Ascending aorta (tissue), 2 donors: ENCODE results near the gene GGT1. TPM values are rescaled to one million over a fixed set of nuclear protein-coding genes. Genes with fewer than 3 reads are reported as not detected.

Source experiments
- DNase-seq, 2 donors: peaks; one replicate each; pipeline ENCODE4 v3.0.0-alpha.2; 2019; ENCODE audit warnings: low spot score in 2 of 2
- H3K27ac ChIP-seq, 2 donors: fragments of 200-600 bp; sonication (generic); one replicate each; pipeline ENCODE4 v1.5.1; 2016 to 2017; ENCODE audit warnings: mild to moderate bottlenecking in 1 of 2
- H3K27me3 ChIP-seq: fragments of 200-600 bp; sonication (generic); one replicate; pipeline ENCODE4 v1.5.1; 2017
- H3K36me3 ChIP-seq, 2 donors: fragments of 200-600 bp; sonication (generic); one replicate each; pipeline ENCODE4 v1.5.1; 2016
- H3K4me1 ChIP-seq, 2 donors: fragments of 200-600 bp; sonication (generic); one replicate each; pipeline ENCODE4 v1.5.1; 2016 to 2017; ENCODE audit warnings: mild to moderate bottlenecking in 1 of 2
- H3K4me3 ChIP-seq, 2 donors: fragments of 200-600 bp; sonication (generic); one replicate each; pipeline ENCODE4 v1.5.1; 2016 to 2017; ENCODE audit warnings: mild to moderate bottlenecking in 1 of 2
- H3K9me3 ChIP-seq, 2 donors: fragments of 200-600 bp; sonication (generic); one replicate each; pipeline ENCODE4 v1.5.1; 2016
- intact Hi-C: fragments of 100-400 bp; cut with DNase I; formaldehyde crosslinking; loops from one replicate; pipeline ENCODE4 v1.15.1; 2023
- total RNA-seq: library from RNA; depleted of rRNA; stranded (reverse); fragments of >200 nt; gene quantifications from one replicate; pipeline ENCODE4 v1.1.0, GENCODE V29; 2016
- TF ChIP-seq, protein P1 (sequence below), 3 experiments: fragments of 200-600 bp in 2 of 3; fragments of 450-650 bp in 1 of 3; sonication (generic) in 2 of 3; IDR thresholded peaks; one replicate each; pipeline ENCODE4 v1.5.1; 2016 to 2019; ENCODE audit warnings: antibody characterized with exemption in 3 of 3, mild to moderate bottlenecking in 1 of 3, moderate library complexity in 1 of 3

Gene GGT1
- total RNA-seq, 1 donor from 2014 or later = not detected

DNA sequence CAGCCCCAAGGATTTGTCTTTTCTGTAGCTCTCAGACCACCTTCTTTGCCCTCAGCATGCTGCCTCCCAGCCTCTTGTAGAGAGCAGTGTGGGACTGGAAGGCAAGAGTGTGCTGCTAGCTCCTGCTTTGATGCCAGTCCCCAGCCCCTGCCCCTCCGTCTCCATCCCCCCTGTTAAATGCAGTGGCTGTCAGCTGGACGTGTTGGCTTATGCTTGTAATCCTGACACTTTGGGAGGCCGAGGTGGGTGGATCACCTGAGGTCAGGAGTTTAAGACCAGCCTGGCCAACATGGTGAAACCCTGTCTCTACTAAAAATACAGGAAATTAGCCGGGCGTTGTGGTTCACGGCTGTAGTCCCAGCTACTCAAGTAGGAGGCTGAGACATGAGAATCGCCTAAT is 31.7 kb upstream of the GGT1 start:
- Histone ChIP-seq H3K36me3 (peaks cover 65 to 73% of the 10 kb centered on the region in 2 donors), H3K4me1 (no peaks in the 10 kb centered on the region)
- DNase-seq = no peak

DNA sequence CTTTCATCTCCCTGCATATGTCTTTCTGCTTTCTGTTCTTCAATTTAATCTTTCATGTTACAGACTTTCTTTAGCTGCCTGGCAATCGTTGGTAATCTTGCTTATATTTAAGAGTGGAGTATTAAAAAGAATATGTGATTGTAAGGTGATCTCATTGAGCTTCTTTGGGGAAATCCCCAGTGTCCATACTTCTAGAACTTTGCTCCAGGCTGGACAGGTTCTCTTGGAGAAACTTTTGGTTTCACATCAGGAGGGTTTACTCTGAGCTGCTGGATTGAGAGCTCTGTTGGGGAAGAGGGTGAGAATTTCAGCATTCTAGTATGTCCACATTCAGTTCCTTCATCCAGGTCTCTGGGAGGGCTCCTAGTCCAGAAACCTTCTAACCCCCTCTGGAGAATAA is 26.2 kb upstream of the GGT1 start:
- peaks cover 29 to 46% of the 10 kb centered on the region in 2 donors for H3K36me3 ChIP-seq
- H3K27me3 ChIP-seq = no peaks in the 10 kb centered on the region
- intact Hi-C loops = no loop called here

More for the DNA sequence above, 31.7 kb upstream of the GGT1 start:
- Histone ChIP-seq H3K27ac (no peak overlapping the region), H3K9me3 (no peaks in the 10 kb centered on the region), H3K4me3 (no peak overlapping the region), H3K27me3 (no peaks in the 10 kb centered on the region)
- TF ChIP-seq, protein P1, sequence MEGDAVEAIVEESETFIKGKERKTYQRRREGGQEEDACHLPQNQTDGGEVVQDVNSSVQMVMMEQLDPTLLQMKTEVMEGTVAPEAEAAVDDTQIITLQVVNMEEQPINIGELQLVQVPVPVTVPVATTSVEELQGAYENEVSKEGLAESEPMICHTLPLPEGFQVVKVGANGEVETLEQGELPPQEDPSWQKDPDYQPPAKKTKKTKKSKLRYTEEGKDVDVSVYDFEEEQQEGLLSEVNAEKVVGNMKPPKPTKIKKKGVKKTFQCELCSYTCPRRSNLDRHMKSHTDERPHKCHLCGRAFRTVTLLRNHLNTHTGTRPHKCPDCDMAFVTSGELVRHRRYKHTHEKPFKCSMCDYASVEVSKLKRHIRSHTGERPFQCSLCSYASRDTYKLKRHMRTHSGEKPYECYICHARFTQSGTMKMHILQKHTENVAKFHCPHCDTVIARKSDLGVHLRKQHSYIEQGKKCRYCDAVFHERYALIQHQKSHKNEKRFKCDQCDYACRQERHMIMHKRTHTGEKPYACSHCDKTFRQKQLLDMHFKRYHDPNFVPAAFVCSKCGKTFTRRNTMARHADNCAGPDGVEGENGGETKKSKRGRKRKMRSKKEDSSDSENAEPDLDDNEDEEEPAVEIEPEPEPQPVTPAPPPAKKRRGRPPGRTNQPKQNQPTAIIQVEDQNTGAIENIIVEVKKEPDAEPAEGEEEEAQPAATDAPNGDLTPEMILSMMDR (IDR thresholded peaks at IDR 0.05) = no peak
- intact Hi-C loops = no loop called here

DNA sequence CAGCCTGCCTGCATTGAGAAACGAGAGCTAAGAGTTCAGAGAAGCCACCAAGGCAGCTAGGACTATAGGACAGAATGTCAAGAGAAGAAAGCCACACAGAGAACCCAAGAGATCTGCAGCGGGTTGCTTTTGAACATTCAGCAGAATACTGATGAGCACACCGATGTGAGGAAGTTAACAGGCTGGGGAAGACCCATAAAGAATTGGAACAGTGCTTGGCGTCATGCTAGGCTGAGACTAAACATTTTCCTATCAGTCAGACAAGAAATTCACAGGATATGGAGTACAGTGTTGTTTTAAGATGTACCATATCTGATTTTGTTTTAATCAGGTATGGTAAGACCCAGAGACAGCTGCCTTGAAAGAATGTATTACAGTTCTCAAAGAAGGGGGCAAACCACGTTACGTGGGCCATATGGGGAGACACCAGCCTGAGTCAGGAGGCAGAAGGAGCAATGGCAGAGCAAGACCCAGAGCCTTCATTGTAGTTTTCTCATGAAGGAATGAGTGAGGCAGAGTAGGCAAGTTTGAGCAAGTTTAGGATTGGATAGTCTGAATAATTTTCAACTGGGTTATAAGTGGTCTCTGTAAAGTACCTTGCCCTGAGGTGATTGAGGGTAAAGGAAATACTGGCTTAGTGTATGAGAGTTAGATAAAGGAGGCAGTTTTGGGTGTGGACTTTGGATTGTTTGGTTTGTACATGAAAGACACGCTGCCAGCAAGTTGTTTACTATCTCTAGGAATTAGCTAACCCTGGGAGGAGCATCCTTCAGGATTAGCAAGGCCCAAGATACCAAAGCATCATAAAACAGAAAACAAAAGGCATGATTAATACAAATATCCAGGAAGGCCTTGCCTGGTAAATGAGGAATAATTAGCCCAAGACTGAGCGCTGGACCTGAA is 24.4 kb upstream of the GGT1 start:
- TF ChIP-seq, protein P1 (IDR thresholded peaks at IDR 0.05) = no peak
- H3K27me3 ChIP-seq = no peaks in the 10 kb centered on the region
- H3K4me1 ChIP-seq = peaks cover 0 to 7% of the 10 kb centered on the region in 2 donors
- H3K27ac ChIP-seq = peak overlapping the region in 1 of 2 donors; percentile 1
- H3K4me3 ChIP-seq = no peak overlapping the region
- no peak for DNase-seq
- intact Hi-C loops = no loop called here
- H3K36me3 ChIP-seq = peaks cover 10 to 28% of the 10 kb centered on the region in 2 donors
- no peaks in the 10 kb centered on the region for H3K9me3 ChIP-seq

More for the DNA sequence above, 26.2 kb upstream of the GGT1 start:
- no peaks in the 10 kb centered on the region for H3K9me3 ChIP-seq
- H3K4me1 ChIP-seq = no peaks in the 10 kb centered on the region
- TF ChIP-seq, protein P1 (IDR thresholded peaks at IDR 0.05) = no peak
- no peak for DNase-seq
- no peak overlapping the region for H3K27ac ChIP-seq
- no peak overlapping the region for H3K4me3 ChIP-seq

DNA sequence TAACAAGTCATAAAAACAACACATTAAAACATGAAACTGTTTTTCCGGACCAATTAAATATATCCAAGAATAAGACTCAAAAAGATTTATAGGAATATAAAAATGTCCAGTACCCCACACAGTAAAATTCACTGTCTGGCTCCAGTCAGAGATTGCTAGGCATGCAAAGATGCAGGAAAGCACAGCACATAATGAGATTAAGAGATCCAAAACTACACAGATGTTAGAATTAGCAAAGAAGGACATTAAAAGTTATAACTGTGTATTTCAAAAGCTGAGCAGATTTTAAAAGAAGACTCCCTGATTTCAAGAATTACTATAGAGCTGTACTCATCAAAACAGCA is 23.8 kb upstream of the GGT1 start:
- intact Hi-C loops = no loop called here

DNA sequence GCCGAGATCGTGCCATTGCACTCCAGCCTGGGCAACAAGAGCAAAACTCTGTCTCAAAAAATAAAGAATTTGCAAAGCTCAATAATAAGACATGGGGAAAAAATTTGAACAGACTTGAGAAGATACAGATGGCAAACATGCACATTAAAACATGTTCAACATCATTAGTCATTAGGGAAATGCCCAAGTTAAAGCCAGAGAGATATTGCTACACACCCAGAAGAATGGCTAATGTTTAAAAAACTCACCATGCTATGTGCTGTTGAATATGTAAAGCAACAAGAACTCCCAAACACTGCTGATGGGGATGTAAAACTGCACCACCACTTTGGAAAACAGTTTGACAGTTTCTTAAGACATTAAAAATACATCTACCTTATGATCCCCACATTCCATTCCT is 22.7 kb upstream of the GGT1 start:
- Histone ChIP-seq H3K9me3 (no peaks in the 10 kb centered on the region), H3K36me3 (peaks cover 0 to 11% of the 10 kb centered on the region in 2 donors), H3K4me1 (peaks cover 0 to 8% of the 10 kb centered on the region in 2 donors), H3K27ac (no peak overlapping the region), H3K4me3 (no peak overlapping the region), H3K27me3 (no peaks in the 10 kb centered on the region)
- TF ChIP-seq, protein P1 (IDR thresholded peaks at IDR 0.05) = no peak
- no peak for DNase-seq
- intact Hi-C loops = no loop called here

More for the DNA sequence above, 23.8 kb upstream of the GGT1 start:
- peaks cover 0 to 8% of the 10 kb centered on the region in 2 donors for H3K4me1 ChIP-seq
- no peak overlapping the region for H3K4me3 ChIP-seq
- H3K36me3 ChIP-seq = peaks cover 4 to 22% of the 10 kb centered on the region in 2 donors
- no peaks in the 10 kb centered on the region for H3K27me3 ChIP-seq
- TF ChIP-seq, protein P1 (IDR thresholded peaks at IDR 0.05) = no peak
- DNase-seq = no peak
- H3K9me3 ChIP-seq = no peaks in the 10 kb centered on the region
- H3K27ac ChIP-seq = peak overlapping the region in 1 of 2 donors; percentile 1
